SU-DHL-6 (cell line): Measurements from ENCODE around the gene FGF8.

Experiments
- H2AFZ ChIP-seq: fragments of 200-600 bp; sonication (generic); 2 replicates; pipeline ENCODE4 v1.6.1; 2014; ENCODE audit warnings: low read depth, mild to moderate bottlenecking, moderate library complexity, mixed read lengths, antibody characterized with exemption, low read length; ENCODE audit not compliant: severe bottlenecking
- H3F3A ChIP-seq: fragments of 200-600 bp; shearing (Covaris generic); 2 replicates; pipeline ENCODE4 v1.6.0; 2016; ENCODE audit warnings: antibody characterized with exemption, mild to moderate bottlenecking; ENCODE audit not compliant: insufficient read depth
- H3K27ac ChIP-seq: fragments of 200-600 bp; sonication (generic); 2 replicates; pipeline ENCODE4 v1.5.1; 2016; ENCODE audit warnings: low read depth, mild to moderate bottlenecking, low read length, moderate library complexity, mixed read lengths
- H3K27me3 ChIP-seq: fragments of 200-600 bp; sonication (generic), shearing (Covaris generic); 2 replicates; pipeline ENCODE4 v1.6.0; 2014; ENCODE audit warnings: mild to moderate bottlenecking, low read length
- H3K36me3 ChIP-seq: fragments of 200-600 bp; sonication (generic); 2 replicates; pipeline ENCODE4 v1.6.1; 2014; ENCODE audit warnings: mild to moderate bottlenecking, low read length, mixed read lengths
- H3K4me2 ChIP-seq: fragments of 300-600, 200-600 bp; shearing (Covaris generic), sonication (generic); 2 replicates; pipeline ENCODE4 v1.6.0; 2014; ENCODE audit warnings: low read length, low read depth, mild to moderate bottlenecking; ENCODE audit not compliant: poor library complexity, severe bottlenecking
- H3K4me3 ChIP-seq: fragments of 200-600 bp; sonication (generic); 2 replicates; pipeline ENCODE4 v1.5.1; 2014; ENCODE audit warnings: antibody characterized with exemption, low read length, mild to moderate bottlenecking, mixed read lengths; ENCODE audit not compliant: insufficient read depth, poor library complexity, severe bottlenecking
- H3K79me2 ChIP-seq: fragments of 200-600 bp; sonication (generic); 2 replicates; pipeline ENCODE4 v1.6.1; 2014; ENCODE audit warnings: mild to moderate bottlenecking, low read length, moderate library complexity; ENCODE audit not compliant: insufficient read depth
- H3K9ac ChIP-seq: fragments of 200-600 bp; sonication (generic); 2 replicates; pipeline ENCODE4 v1.7.0; 2014; ENCODE audit warnings: mild to moderate bottlenecking, low read length
- H3K9me2 ChIP-seq: fragments of 200-600 bp; sonication (generic); replicated peaks from 2 replicates; pipeline ENCODE4 v1.6.1; 2014; ENCODE audit warnings: low read length; ENCODE audit not compliant: insufficient read depth
- H3K9me3 ChIP-seq: fragments of 200-600 bp; sonication (generic); 2 replicates; pipeline ENCODE4 v1.6.1; 2014; ENCODE audit warnings: low read length, mixed read lengths; ENCODE audit not compliant: insufficient read depth
- H4K20me1 ChIP-seq: fragments of 200-600 bp; sonication (generic); 2 replicates; pipeline ENCODE4 v1.6.1; 2014; ENCODE audit warnings: low read depth, mild to moderate bottlenecking, antibody characterized with exemption, low read length, moderate library complexity, mixed read lengths
- EZH2phosphoT487 ChIP-seq: fragments of 200-600 bp; sonication (generic), shearing (Covaris generic); conservative IDR thresholded peaks from 2 replicates; pipeline ENCODE4 v1.6.1; 2018; ENCODE audit warnings: mild to moderate bottlenecking, antibody characterized with exemption, low read length, moderate library complexity, mixed read lengths
- TF ChIP-seq, protein P1 (sequence below): fragments of 200-600 bp; sonication (generic); IDR thresholded peaks from one replicate; pipeline ENCODE4 v1.5.1; 2017; ENCODE audit warnings: antibody characterized with exemption, mild to moderate bottlenecking, low read length, moderate library complexity; ENCODE audit not compliant: insufficient read depth, poor library complexity, severe bottlenecking

The FGF8 gene

GRCh38 chr10:101767600-101767945 lies 8.3 kb downstream of the FGF8 start:
- Histone ChIP-seq H3K36me3 (no peaks in the 10 kb centered on the region), H3F3A (no peaks in the 10 kb centered on the region), H3K9me3 (no peaks in the 10 kb centered on the region), H3K9me2 (no peaks in the 10 kb centered on the region), H3K4me3 (no peak overlapping the region), H3K4me2 (no peak overlapping the region), H3K9ac (no peak overlapping the region), H3K79me2 (no peaks in the 10 kb centered on the region), H3K27me3 (no peaks in the 10 kb centered on the region), H4K20me1 (no peaks in the 10 kb centered on the region), H2AFZ (no peak overlapping the region), H3K27ac (no peak overlapping the region)
- TF ChIP-seq, protein P1, sequence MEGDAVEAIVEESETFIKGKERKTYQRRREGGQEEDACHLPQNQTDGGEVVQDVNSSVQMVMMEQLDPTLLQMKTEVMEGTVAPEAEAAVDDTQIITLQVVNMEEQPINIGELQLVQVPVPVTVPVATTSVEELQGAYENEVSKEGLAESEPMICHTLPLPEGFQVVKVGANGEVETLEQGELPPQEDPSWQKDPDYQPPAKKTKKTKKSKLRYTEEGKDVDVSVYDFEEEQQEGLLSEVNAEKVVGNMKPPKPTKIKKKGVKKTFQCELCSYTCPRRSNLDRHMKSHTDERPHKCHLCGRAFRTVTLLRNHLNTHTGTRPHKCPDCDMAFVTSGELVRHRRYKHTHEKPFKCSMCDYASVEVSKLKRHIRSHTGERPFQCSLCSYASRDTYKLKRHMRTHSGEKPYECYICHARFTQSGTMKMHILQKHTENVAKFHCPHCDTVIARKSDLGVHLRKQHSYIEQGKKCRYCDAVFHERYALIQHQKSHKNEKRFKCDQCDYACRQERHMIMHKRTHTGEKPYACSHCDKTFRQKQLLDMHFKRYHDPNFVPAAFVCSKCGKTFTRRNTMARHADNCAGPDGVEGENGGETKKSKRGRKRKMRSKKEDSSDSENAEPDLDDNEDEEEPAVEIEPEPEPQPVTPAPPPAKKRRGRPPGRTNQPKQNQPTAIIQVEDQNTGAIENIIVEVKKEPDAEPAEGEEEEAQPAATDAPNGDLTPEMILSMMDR = no peak
- TF ChIP-seq EZH2phosphoT487 = no peak

DNA sequence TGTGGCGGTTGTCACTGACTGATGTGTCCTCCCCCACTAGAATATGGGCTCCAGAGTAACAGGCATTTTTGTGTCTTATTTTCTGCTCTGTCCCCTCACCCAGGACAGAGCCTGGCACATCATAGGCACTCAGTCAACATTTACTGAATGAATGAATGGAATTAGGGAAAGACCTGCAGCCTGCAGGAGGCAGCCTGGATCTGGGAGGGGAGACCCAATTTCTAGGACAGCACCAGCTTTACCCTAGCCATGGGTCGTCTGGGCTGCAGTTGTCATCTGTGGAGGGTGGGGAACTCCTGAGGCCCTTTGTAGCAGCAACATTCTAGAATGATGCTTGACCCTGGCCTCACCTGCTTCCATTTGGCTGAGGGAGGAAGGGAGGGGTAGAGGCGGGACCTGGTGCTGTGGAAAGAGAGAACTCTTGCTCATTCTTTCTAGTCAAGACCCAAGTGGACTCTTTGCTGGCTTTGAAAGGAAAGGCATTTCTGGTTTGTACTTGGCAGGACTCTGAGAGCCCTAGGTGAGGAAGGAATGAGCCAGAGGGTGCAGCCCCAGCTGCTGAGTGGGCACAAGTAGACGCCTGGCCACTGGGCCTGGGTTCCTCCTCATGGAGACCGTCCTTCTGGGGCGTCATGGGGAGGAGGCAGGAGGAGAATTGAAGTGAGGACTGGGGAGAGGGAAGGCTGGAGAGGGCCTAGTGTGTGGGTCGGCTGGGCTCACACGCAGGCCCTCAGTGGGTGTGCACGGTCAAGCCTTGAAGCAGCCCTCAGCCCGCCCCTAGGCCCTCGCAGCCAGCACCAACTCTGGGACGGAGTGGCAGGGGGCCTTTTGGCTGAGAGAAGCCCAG lies 8.9 kb downstream of the FGF8 start:
- Histone ChIP-seq H3K9me2 (no peaks in the 10 kb centered on the region), H4K20me1 (no peaks in the 10 kb centered on the region), H3F3A (no peaks in the 10 kb centered on the region), H3K36me3 (no peaks in the 10 kb centered on the region), H3K9ac (no peak overlapping the region), H3K4me3 (no peak overlapping the region), H3K4me2 (no peak overlapping the region), H3K9me3 (no peaks in the 10 kb centered on the region), H3K27me3 (no peaks in the 10 kb centered on the region), H3K27ac (no peak overlapping the region), H2AFZ (no peak overlapping the region), H3K79me2 (no peaks in the 10 kb centered on the region)
- TF ChIP-seq EZH2phosphoT487 = no peak
- TF ChIP-seq, protein P1 = no peak

DNA sequence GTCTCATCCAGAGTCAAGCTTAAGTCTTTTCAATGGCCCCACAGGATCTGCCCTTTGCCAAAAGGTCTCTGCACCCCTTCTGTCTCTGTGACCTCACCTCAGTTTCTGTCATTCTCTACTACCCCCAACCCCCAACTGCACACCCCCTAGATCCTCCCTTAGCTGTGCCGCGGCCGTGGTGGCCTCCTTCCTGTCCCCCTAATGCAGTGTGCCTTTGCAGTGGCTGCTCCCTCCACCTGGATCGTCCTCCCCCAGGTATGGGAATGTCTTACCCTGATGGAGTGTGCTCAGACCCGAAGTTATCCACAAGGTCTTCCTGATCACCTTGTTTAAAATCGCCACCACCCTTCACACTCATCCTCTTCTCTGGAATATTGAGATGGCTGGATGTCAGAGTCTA lies 9.6 kb downstream of the FGF8 start:
- H3K79me2 ChIP-seq = no peaks in the 10 kb centered on the region
- TF ChIP-seq, protein P1 = no peak
- no peak for TF ChIP-seq EZH2phosphoT487
- H3K4me2 ChIP-seq = no peak overlapping the region
- no peaks in the 10 kb centered on the region for H4K20me1 ChIP-seq
- no peaks in the 10 kb centered on the region for H3K36me3 ChIP-seq
- H3K9me3 ChIP-seq = no peaks in the 10 kb centered on the region
- no peaks in the 10 kb centered on the region for H3K9me2 ChIP-seq
- no peak overlapping the region for H2AFZ ChIP-seq
- H3K9ac ChIP-seq = no peak overlapping the region
- H3K27me3 ChIP-seq = no peaks in the 10 kb centered on the region
- H3K4me3 ChIP-seq = no peak overlapping the region
- H3K27ac ChIP-seq = no peak overlapping the region
- H3F3A ChIP-seq = no peaks in the 10 kb centered on the region
